GM18498 (cell line): Measurements from ENCODE around the gene SSTR3.

Experiments
- ATAC-seq: cut with Tn5 transposase; IDR thresholded peaks from one replicate; pipeline ENCODE4 v1.9.1; 2021; ENCODE audit warnings: mild to moderate bottlenecking, moderate library complexity; ENCODE audit not compliant: unreplicated experiment

SSTR3 gene

GRCh38 chr22:37198258-37199102 lies 13.8 kb downstream of the SSTR3 start:
- ATAC-seq, result peak; percentile 28

DNA sequence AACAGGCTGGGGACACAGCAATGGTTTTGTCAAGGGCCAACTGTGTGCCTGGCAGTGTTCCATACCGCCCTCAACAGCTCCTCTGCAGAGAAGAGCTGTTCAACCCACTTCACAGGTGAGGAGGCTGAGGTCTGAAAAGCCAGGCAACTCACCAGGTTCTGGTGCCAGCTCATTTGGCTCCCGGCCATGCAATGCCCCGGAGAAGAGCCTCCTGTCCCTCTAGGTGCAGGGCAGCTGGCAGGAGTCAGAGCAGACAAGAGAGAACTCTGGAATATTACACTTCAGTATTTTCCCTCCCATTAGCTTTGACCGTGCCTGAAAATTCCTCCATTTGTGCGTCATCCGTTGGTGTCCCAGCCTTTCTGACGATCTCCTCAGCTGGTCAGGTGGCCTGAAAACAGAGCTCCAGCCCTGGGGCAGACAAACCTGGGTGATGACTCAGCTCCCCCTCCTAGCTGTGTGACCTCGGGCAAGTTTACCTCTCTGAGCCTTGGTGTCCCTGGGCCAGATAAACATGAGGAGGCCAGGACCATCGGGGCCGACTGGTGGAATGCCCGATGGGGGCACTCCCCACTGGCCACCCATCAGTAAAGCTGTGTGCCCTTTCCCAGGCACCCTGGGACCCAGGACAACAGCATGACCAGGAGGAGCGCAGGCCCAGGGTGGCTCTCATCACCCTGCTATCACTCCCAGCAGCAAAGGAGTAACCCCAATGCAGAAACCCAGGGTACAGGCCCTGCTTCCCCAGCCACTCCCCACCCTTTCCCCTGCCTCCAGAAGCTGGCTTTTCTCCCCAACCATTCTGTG lies 14.6 kb downstream of the SSTR3 start:
- ATAC-seq, result no peak

GRCh38 chr22:37196539-37197450 lies 15.5 kb downstream of the SSTR3 start:
- ATAC-seq, result no peak

GRCh38 chr22:37195921-37196320 lies 16.4 kb downstream of the SSTR3 start:
- ATAC-seq, result no peak

DNA sequence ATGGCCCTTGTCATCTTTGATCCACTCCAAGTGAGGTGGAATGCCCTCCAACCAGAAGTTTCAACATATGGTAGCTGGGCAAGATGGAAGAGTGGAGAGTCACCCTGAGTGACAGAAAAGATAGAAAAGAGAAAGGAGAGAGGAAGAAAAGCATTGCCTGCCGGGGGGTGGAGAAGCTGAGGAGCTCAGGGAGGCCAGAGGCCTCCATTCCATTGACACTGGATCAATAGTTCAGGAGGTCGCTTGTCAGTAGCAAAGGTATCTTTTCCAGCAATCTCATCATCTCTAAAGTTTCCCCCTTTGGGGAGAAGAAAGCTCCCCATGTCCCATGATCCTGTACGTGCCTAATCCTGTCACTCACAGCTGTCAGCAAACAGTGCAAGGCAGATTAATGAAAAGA lies 17.5 kb downstream of the SSTR3 start:
- ATAC-seq, result no peak

DNA sequence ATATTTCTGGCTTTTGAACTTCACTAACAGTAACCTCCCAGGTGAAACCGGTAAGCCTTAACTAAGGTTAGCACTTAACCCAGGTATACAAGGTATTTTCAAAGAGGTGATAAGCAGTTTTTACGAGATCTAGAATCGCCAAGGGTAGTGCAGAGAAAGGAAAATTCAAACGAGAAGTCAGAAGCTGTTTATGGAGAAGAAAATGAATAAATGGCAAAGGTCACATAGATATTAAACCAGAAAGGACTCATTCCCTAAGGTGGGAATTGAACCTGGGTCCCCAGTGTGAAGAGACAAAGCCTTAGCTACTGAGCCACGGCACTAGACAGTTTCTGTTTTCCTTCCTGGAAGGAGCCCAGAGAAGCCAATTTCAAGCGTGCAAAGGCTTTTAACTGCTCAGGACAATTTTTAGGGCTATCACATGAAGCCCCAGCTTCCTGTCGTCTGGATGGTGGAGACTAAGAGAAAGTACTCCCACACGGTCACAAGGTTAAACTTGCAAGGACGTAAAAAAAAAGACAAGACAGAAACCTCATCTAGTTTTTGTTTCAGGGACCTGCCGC lies 18.6 kb downstream of the SSTR3 start:
- ATAC-seq, result peak; percentile 41

DNA sequence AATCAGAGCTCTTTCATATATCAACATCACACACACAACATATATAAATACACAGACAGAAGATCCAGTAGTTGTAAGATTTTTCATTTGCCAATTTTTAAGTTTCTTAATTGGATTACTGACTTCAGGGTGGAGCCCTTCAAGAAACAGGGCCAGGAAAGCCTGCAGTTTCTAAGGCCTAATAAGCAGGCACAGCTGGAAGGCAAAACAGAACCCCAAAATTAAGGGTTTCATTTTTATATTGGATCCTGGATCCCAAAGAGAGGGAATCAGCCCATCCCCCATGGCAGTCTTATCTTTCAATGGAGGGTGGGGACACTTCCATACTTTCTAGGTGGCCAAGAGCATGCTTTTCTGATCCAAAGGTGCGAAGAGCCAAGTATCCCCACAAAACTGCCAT lies 19.5 kb downstream of the SSTR3 start:
- ATAC-seq, result no peak

DNA sequence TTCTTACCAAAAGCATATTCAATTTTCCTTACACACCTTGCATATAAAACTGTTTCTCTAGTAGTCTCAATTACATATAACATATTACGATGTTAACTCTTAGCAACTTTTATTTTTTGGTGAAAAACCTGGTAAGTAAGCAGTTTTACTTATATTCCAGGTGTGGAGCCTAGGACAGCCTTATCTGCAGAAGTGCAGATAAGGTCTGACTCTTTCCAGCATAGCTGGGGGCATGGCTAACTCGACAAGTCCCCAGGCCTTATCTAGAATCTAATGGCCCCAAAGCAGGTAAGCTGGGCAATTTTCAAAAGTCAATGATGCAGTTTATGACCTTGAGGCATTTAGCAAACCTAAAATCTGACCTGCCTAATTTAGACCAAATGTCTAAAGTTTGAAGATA lies 20.1 kb downstream of the SSTR3 start:
- no peak for ATAC-seq

- no peak for ATAC-seq
These were observed 22.0 kb downstream of the SSTR3 start for GRCh38 chr22:37190262-37190780.

- ATAC-seq, result no peak
These were observed 23.3 kb downstream of the SSTR3 start for GRCh38 chr22:37188901-37189466.

- no peak for ATAC-seq
These were observed 24.2 kb downstream of the SSTR3 start, which contains the start of gene C1QTNF6 for GRCh38 chr22:37187891-37188761. Gene C1QTNF6 (minus strand): TSS chr22:37188247. CDS start chr22:37188213, 34 bp downstream.

DNA sequence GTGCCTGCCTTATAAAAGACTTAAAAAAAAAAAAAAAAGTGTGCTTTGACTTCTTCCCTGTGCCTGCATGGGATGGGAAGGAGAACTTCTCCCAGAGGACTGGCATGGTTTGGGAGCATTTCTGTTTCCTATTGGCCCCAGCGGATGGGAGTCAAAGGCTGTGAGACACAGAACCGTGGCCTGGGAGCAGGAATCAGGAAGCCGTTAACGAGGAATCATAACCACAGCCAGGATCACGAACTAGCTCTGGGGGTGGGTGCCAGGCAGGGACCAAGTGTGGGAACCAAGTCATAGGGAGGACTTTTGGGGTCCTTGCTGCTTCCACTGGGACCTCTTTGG lies 24.8 kb downstream of the SSTR3 start:
- no peak for ATAC-seq

DNA sequence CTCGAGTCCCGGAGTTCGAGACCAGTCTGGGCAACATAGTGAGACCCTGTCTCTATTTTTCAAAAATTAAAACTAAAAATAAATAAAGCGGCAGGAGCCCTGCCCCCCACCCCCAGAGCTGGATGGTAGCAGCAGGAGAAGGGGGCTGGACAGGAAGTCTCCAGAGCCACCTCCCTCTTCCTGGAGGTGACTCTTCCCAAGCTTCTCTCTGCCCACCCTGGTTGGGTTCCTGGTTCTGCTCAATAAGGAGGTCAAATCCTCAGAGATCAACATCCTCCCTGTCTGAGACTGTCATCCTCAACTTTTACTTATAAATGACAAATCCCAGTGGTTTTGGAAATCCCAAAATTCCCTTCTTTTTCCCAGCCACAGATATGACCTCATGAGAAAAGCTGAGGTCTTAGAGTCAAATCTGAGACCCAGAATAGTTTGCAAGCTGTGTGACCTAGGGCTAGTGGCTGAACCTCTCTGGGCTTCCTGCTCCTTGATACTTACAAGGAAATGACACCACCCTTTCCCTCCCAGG lies 25.2 kb downstream of the SSTR3 start:
- ATAC-seq, result no peak

- ATAC-seq, result peak; percentile 67
These were observed 25.9 kb downstream of the SSTR3 start for GRCh38 chr22:37186228-37186996.

- ATAC-seq, result no peak
These were observed 26.5 kb downstream of the SSTR3 start for GRCh38 chr22:37185646-37186227.

GRCh38 chr22:37184816-37185541 lies 27.3 kb downstream of the SSTR3 start:
- no peak for ATAC-seq

- no peak for ATAC-seq
These were observed 27.9 kb downstream of the SSTR3 start for GRCh38 chr22:37184380-37184755.
